Liver (tissue), 9 donors: ENCODE measurements around the gene TLR9. TPM values are rescaled to one million over a fixed set of nuclear protein-coding genes. Genes with fewer than 3 reads are reported as not detected.
A peak's percentile ranks its signal among the peaks of the same experiment; 100 is the strongest.

Source experiments
- DNase-seq: peaks from one replicate; pipeline ENCODE4 v3.0.0-alpha.2; 2017; ENCODE audit warnings: low spot score
- H3K27ac ChIP-seq, 2 donors: one replicate each; pipeline ENCODE4 v1.7.0; 2013; ENCODE audit warnings: inconsistent platforms in 2 of 2, low read length in 2 of 2, control low read depth in 1 of 2, low read depth in 1 of 2, mild to moderate bottlenecking in 1 of 2
- H3K27me3 ChIP-seq, 4 donors: one replicate each; pipeline versions ENCODE4 v1.6.1 to v1.7.0; 2013; ENCODE audit warnings: low read length in 3 of 4, inconsistent platforms in 1 of 4, mild to moderate bottlenecking in 1 of 4, moderate library complexity in 1 of 4; ENCODE audit not compliant: control insufficient read depth in 4 of 4, insufficient read depth in 4 of 4
- H3K36me3 ChIP-seq, 4 donors: one replicate each; pipeline versions ENCODE4 v1.6.1 to v1.7.0; 2013; ENCODE audit warnings: low read length in 3 of 4, mild to moderate bottlenecking in 3 of 4, low read depth in 1 of 4, moderate library complexity in 1 of 4; ENCODE audit not compliant: control insufficient read depth in 4 of 4, insufficient read depth in 3 of 4
- H3K4me1 ChIP-seq, 4 donors: one replicate each; pipeline versions ENCODE4 v1.6.1 to v1.7.0; 2013; ENCODE audit warnings: low read length in 3 of 4, mild to moderate bottlenecking in 3 of 4, moderate library complexity in 1 of 4; ENCODE audit not compliant: control insufficient read depth in 4 of 4, insufficient read depth in 4 of 4
- H3K4me3 ChIP-seq, 3 donors: one replicate each; pipeline versions ENCODE4 v1.6.1 to v1.7.0; 2013; ENCODE audit warnings: low read length in 3 of 3, control low read depth in 1 of 3, low read depth in 1 of 3, mild to moderate bottlenecking in 1 of 3
- H3K9ac ChIP-seq, 2 donors: one replicate each; pipeline ENCODE4 v1.7.0; 2013; ENCODE audit warnings: low read length in 2 of 2, mild to moderate bottlenecking in 2 of 2, moderate library complexity in 2 of 2, control low read depth in 1 of 2, low read depth in 1 of 2
- H3K9me3 ChIP-seq, 4 donors: one replicate each; pipeline versions ENCODE4 v1.6.1 to v1.7.0; 2013; ENCODE audit warnings: low read length in 3 of 4; ENCODE audit not compliant: control insufficient read depth in 4 of 4
- EGR1 ChIP-seq, 2 donors: IDR thresholded peaks; 2 replicates each; pipeline ENCODE4 v1.6.1; 2016 to 2018; ENCODE audit warnings: antibody characterized with exemption in 2 of 2, low read depth in 2 of 2
- FOXA1 ChIP-seq: IDR thresholded peaks from 2 replicates; pipeline ENCODE4 v1.6.1; 2016; ENCODE audit warnings: antibody characterized with exemption
- FOXA2 ChIP-seq: IDR thresholded peaks from 2 replicates; pipeline ENCODE4 v1.6.1; 2016; ENCODE audit warnings: antibody characterized with exemption
- GABPA ChIP-seq, 2 donors: IDR thresholded peaks in 1 of 2; conservative IDR thresholded peaks in 1 of 2; 2 replicates each; pipeline ENCODE4 v1.6.1; 2016; ENCODE audit warnings: antibody characterized with exemption in 2 of 2, mild to moderate bottlenecking in 1 of 2, moderate library complexity in 1 of 2
- HNF4A ChIP-seq, 2 donors: conservative IDR thresholded peaks; 2 replicates each; pipeline ENCODE4 v1.6.1; 2016; ENCODE audit warnings: antibody characterized with exemption in 2 of 2, mild to moderate bottlenecking in 2 of 2
- HNF4G ChIP-seq: IDR thresholded peaks from 2 replicates; pipeline ENCODE4 v1.6.1; 2016; ENCODE audit warnings: antibody characterized with exemption
- JUND ChIP-seq, 2 donors: IDR thresholded peaks; 2 replicates each; pipeline ENCODE4 v1.6.1; 2016; ENCODE audit warnings: antibody characterized with exemption in 2 of 2
- MAX ChIP-seq: IDR thresholded peaks from 2 replicates; pipeline ENCODE4 v1.6.1; 2016; ENCODE audit warnings: antibody characterized with exemption
- NR2F2 ChIP-seq: IDR thresholded peaks from 2 replicates; pipeline ENCODE4 v1.6.1; 2016; ENCODE audit warnings: antibody characterized with exemption
- RAD21 ChIP-seq, 2 donors: IDR thresholded peaks; 2 replicates each; pipeline ENCODE4 v1.6.1; 2016; ENCODE audit warnings: antibody characterized with exemption in 2 of 2, mild to moderate bottlenecking in 2 of 2
- RXRA ChIP-seq, 2 donors: IDR thresholded peaks; 2 replicates each; pipeline ENCODE4 v1.6.1; 2017 to 2018; ENCODE audit warnings: antibody characterized with exemption in 2 of 2, mild to moderate bottlenecking in 1 of 2
- SP1 ChIP-seq: IDR thresholded peaks from 2 replicates; pipeline ENCODE4 v1.6.1; 2018; ENCODE audit warnings: antibody characterized with exemption, mild to moderate bottlenecking
- TAF1 ChIP-seq: conservative IDR thresholded peaks from 2 replicates; pipeline ENCODE4 v1.6.1; 2016; ENCODE audit warnings: antibody characterized with exemption, mild to moderate bottlenecking
- YY1 ChIP-seq: IDR thresholded peaks from 2 replicates; pipeline ENCODE4 v1.6.1; 2016; ENCODE audit warnings: antibody characterized with exemption, mild to moderate bottlenecking
- ZBTB33 ChIP-seq: IDR thresholded peaks from 2 replicates; pipeline ENCODE4 v1.6.1; 2016; ENCODE audit warnings: antibody characterized with exemption
- whole genome bisulfite sequencing: extraction: QIAGEN DNeasy Blood & Tissue Kit; methylation state at CpG from one replicate; pipeline ENCODE4 v1.1.7; 2013; 5-methylcytosine and 5-hydroxymethylcytosine counted together
- polyA plus RNA-seq, 2 donors: library from polyadenylated mRNA; stranded (reverse) in 1 of 2; unstranded in 1 of 2; fragments of 200-250 nt in 1 of 2; fragments of >200 nt in 1 of 2; fragmentation: Nextera tagmentation in 1 of 2; extraction: Ambion mirVana in 1 of 2; gene quantifications; one replicate each; pipeline versions ENCODE4 v1.2.1 to v1.2.3, GENCODE V29; 2013 to 2015
- total RNA-seq, 2 donors: library from RNA; depleted of rRNA; stranded (reverse); fragments of >200 nt; gene quantifications; one replicate each; pipeline ENCODE4 v1.2.3, GENCODE V29; 2014
- TF ChIP-seq, protein P1 (sequence below): fragments of 150-350 bp; IDR thresholded peaks from 2 replicates; pipeline ENCODE4 v1.5.1; 2017; ENCODE audit warnings: improper control_type of control experiment, low read depth, low read length; ENCODE audit not compliant: missing input control
- TF ChIP-seq, protein P2 (sequence below): IDR thresholded peaks from 2 replicates; pipeline ENCODE4 v1.6.1; 2016; ENCODE audit warnings: antibody characterized with exemption
- donor health status: healthy.
- donor health status: healthy.
- donor health status: healthy.
- donor health status: healthy.
- donor health status: healthy.

Gene TLR9
- total and polyA plus RNA-seq, 4 donors: 0.02 TPM; not detected in 3

DNA sequence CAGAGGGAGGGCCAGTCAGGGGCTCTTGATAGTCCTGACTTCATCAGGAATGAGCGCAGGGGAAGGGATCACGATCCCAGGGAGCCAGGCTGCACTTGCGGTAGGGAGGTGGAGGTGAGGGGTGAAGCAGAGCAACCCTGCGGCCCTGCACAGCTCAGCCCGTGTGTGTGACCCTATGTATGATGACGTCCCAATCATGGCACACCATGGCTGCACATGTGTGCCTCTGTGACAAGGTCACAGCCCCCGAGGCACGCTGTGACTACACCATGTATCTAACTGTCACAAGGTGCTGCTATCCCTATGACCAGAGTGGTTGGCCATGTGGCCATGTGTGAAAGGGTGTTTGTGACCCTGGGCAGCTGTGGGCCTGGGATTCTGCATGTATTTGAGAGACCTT is 40.8 kb downstream of the TLR9 start:
- Histone ChIP-seq H3K9ac (no peak overlapping the region), H3K4me1 (peaks cover 14 to 45% (median 28%) of the 10 kb centered on the region in 4 donors)

DNA sequence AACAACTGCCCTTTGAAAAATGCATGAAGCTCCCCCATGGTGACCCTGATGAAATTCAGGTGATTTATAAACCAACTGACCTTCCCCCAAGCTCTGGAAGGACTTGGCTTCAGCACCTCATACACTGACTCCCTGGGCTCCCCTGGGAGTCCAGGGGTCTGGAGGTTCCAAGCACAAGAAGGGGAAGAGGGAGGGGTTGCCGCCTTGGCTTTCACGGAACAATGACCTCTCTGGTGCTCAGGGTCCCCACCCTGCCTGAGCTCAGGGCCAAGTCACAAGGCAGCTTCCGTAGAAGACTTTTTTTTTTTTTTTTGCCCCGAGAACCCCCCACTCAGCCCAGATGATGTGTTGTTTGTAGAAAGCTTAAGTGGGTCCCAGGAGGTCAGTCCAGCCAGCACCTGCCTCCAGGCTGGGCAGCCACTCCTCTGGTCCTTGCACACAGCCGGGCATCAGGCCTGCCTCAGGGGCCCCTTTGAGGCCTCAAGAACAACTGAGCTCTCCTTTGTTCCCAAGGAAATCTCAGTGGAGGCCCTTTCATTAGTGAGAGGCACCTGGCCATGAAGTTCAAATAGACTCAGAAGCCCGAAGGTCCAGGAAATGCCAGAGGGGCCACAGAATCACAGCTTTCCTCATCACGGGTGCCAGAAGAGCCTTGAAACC is 41.5 kb downstream of the TLR9 start:
- peak; percentile 30 for DNase-seq
- Histone ChIP-seq H3K36me3 (no peaks in the 10 kb centered on the region), H3K4me3 (no peak overlapping the region), H3K9me3 (no peaks in the 10 kb centered on the region), H3K9ac (no peak overlapping the region), H3K27me3 (no peaks in the 10 kb centered on the region), H3K27ac (no peak overlapping the region), H3K4me1 (peaks cover 14 to 42% (median 26%) of the 10 kb centered on the region in 4 donors)
- no peak for TF ChIP-seq HNF4A (conservative IDR thresholded peaks at IDR 0.05)
- no peak for TF ChIP-seq RAD21 (IDR thresholded peaks at IDR 0.05)
- no peak for TF ChIP-seq ZBTB33
- TF ChIP-seq, protein P1, sequence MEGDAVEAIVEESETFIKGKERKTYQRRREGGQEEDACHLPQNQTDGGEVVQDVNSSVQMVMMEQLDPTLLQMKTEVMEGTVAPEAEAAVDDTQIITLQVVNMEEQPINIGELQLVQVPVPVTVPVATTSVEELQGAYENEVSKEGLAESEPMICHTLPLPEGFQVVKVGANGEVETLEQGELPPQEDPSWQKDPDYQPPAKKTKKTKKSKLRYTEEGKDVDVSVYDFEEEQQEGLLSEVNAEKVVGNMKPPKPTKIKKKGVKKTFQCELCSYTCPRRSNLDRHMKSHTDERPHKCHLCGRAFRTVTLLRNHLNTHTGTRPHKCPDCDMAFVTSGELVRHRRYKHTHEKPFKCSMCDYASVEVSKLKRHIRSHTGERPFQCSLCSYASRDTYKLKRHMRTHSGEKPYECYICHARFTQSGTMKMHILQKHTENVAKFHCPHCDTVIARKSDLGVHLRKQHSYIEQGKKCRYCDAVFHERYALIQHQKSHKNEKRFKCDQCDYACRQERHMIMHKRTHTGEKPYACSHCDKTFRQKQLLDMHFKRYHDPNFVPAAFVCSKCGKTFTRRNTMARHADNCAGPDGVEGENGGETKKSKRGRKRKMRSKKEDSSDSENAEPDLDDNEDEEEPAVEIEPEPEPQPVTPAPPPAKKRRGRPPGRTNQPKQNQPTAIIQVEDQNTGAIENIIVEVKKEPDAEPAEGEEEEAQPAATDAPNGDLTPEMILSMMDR: no peak
- TF ChIP-seq, protein P2, sequence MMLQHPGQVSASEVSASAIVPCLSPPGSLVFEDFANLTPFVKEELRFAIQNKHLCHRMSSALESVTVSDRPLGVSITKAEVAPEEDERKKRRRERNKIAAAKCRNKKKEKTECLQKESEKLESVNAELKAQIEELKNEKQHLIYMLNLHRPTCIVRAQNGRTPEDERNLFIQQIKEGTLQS: no peak
- TF ChIP-seq EGR1 (IDR thresholded peaks at IDR 0.05; ENCODE audit: low read depth in 2 of 2): no peak
- no peak for TF ChIP-seq NR2F2
- no peak for TF ChIP-seq RXRA (IDR thresholded peaks at IDR 0.05)
- TF ChIP-seq TAF1: no peak
- TF ChIP-seq GABPA (IDR thresholded peaks at IDR 0.05 in 1 of 2, conservative IDR thresholded peaks at IDR 0.05 in 1 of 2): no peak
- no peak for TF ChIP-seq YY1
- no peak for TF ChIP-seq HNF4G
- no peak for TF ChIP-seq FOXA1
- TF ChIP-seq JUND (IDR thresholded peaks at IDR 0.05): no peak
- no peak for TF ChIP-seq MAX
- TF ChIP-seq FOXA2: no peak
- no peak for TF ChIP-seq SP1
- WGBS: 92% methylated on average over 7 of the region's 7 CpGs

More for the DNA sequence above, 40.8 kb downstream of the TLR9 start:
- H3K36me3 ChIP-seq: no peaks in the 10 kb centered on the region
- peak; percentile 30 for DNase-seq
- no peaks in the 10 kb centered on the region for H3K27me3 ChIP-seq
- no peak overlapping the region for H3K27ac ChIP-seq
- 96% methylated on average over 8 of the region's 8 CpGs for WGBS
- no peaks in the 10 kb centered on the region for H3K9me3 ChIP-seq
- H3K4me3 ChIP-seq: no peak overlapping the region
- TF ChIP-seq ZBTB33: no peak
- TF ChIP-seq TAF1: no peak
- TF ChIP-seq HNF4A (conservative IDR thresholded peaks at IDR 0.05): no peak
